GM12892 (cell line): Measurements from ENCODE around the gene MYO10.

Source experiments
- DNase-seq: peaks from one replicate; pipeline ENCODE4 v3.0.0; 2011; ENCODE audit not compliant: insufficient read length
- FAIRE-seq: peaks from 2 replicates; lab custom pipeline; 2011; peaks lifted over from hg19 to GRCh38; lab: Jason Lieb, UNC
- POLR2A ChIP-seq: IDR thresholded peaks from 2 replicates; pipeline ENCODE4 v1.6.1; 2011; ENCODE audit warnings: low read depth, low read length, control low read depth
- POLR2AphosphoS5 ChIP-seq: IDR thresholded peaks from 2 replicates; pipeline ENCODE4 v1.6.1; 2011; ENCODE audit warnings: low read depth, low read length, control low read depth
- TAF1 ChIP-seq: IDR thresholded peaks from 2 replicates; pipeline ENCODE4 v1.6.1; 2011; ENCODE audit warnings: low read depth, mild to moderate bottlenecking, control low read depth, low read length, borderline replicate concordance

Gene MYO10

GRCh38 chr5:16809395-16810207 is 126.5 kb downstream of the MYO10 start:
- DNase-seq, result no peak
- FAIRE-seq, result no peak
- TF ChIP-seq POLR2AphosphoS5, result no peak
- TF ChIP-seq TAF1, result no peak
- TF ChIP-seq POLR2A, result no peak

GRCh38 chr5:16809010-16809394 is 127.1 kb downstream of the MYO10 start:
- DNase-seq (no peak), FAIRE-seq (no peak)
- TF ChIP-seq TAF1, result no peak
- TF ChIP-seq POLR2AphosphoS5, result no peak
- TF ChIP-seq POLR2A, result no peak

GRCh38 chr5:16808021-16808420 is 128.1 kb downstream of the MYO10 start:
- no peak for DNase-seq
- FAIRE-seq, result no peak
- no peak for TF ChIP-seq POLR2AphosphoS5
- no peak for TF ChIP-seq POLR2A
- TF ChIP-seq TAF1, result no peak

GRCh38 chr5:16807547-16807864 is 128.6 kb downstream of the MYO10 start:
- no peak for DNase-seq
- no peak for TF ChIP-seq TAF1
- no peak for TF ChIP-seq POLR2A
- no peak for TF ChIP-seq POLR2AphosphoS5
- no peak for FAIRE-seq

- FAIRE-seq (no peak), DNase-seq (no peak)
- TF ChIP-seq POLR2AphosphoS5 (no peak), POLR2A (no peak), TAF1 (no peak)
Observed at GRCh38 chr5:16806711-16807546, 129.2 kb downstream of the MYO10 start.

- FAIRE-seq (no peak), DNase-seq (no peak)
- TF ChIP-seq POLR2A, result no peak
- TF ChIP-seq POLR2AphosphoS5, result no peak
- no peak for TF ChIP-seq TAF1
Observed at GRCh38 chr5:16805486-16805885, 130.6 kb downstream of the MYO10 start.

- FAIRE-seq (no peak), DNase-seq (no peak)
- TF ChIP-seq POLR2AphosphoS5, result no peak
- no peak for TF ChIP-seq TAF1
Observed at GRCh38 chr5:16803831-16804230, 132.3 kb downstream of the MYO10 start.

- TF ChIP-seq POLR2A (no peak), POLR2AphosphoS5 (no peak), TAF1 (no peak)
- FAIRE-seq, result no peak
Observed at GRCh38 chr5:16800477-16800876, 135.6 kb downstream of the MYO10 start.

GRCh38 chr5:16799796-16800195 is 136.3 kb downstream of the MYO10 start:
- FAIRE-seq, result no peak
- TF ChIP-seq TAF1, result no peak
- TF ChIP-seq POLR2A, result no peak
- TF ChIP-seq POLR2AphosphoS5, result no peak
- no peak for DNase-seq

More at GRCh38 chr5:16800477-16800876, 135.6 kb downstream of the MYO10 start:
- no peak for DNase-seq

GRCh38 chr5:16797951-16798350 is 138.1 kb downstream of the MYO10 start:
- TF ChIP-seq POLR2A (no peak), POLR2AphosphoS5 (no peak), TAF1 (no peak)
- DNase-seq (no peak), FAIRE-seq (no peak)

- FAIRE-seq, result no peak
- DNase-seq, result no peak
Observed at GRCh38 chr5:16794269-16794913, 141.7 kb downstream of the MYO10 start.

More at GRCh38 chr5:16794269-16794913, 141.7 kb downstream of the MYO10 start:
- TF ChIP-seq POLR2AphosphoS5 (no peak), POLR2A (no peak), TAF1 (no peak)
